PC-3 (cell line): ENCODE data around the gene RANBP3. TPM values are rescaled to one million over a fixed set of nuclear protein-coding genes. Genes with fewer than 3 reads are reported as not detected.

Experiments
- ATAC-seq: fragments of 200-7000 bp; cut with Tn5 transposase; 2 replicates; pipeline ENCODE4 v1.9.1; 2020; ENCODE audit warnings: mild to moderate bottlenecking, moderate library complexity
- BruUV-seq: library from RNA; stranded (reverse); fragments of 400-500 nt; replicated peaks from 2 replicates; lab custom pipeline; 2021; lab: Mats Ljungman, UMichigan
- CTCF ChIA-PET: fragments of 300-600 bp; sonication (Branson Sonifier 250); formaldehyde crosslinking; loops from one replicate; lab custom pipeline; 2022; ENCODE audit warnings: antibody characterized with exemption; lab: Charles Lee
- POLR2A ChIA-PET: fragments of 300-600 bp; sonication (Branson Sonifier 250); formaldehyde crosslinking; loops from one replicate; lab custom pipeline; 2022; ENCODE audit warnings: antibody characterized with exemption; ENCODE audit not compliant: unreplicated experiment; lab: Charles Lee
- DNase-seq: peaks from one replicate; pipeline ENCODE4 v3.0.0-alpha.2; 2015
- H2AFZ ChIP-seq: fragments of 300-600 bp; sonication (generic); 2 replicates; pipeline ENCODE4 v1.6.0; 2016; ENCODE audit warnings: antibody characterized with exemption, low read length
- H3F3A ChIP-seq: fragments of 300-600 bp; sonication (generic); one replicate; pipeline ENCODE4 v1.6.0; 2017; ENCODE audit warnings: antibody characterized with exemption, low read length, control low read depth, mild to moderate bottlenecking; ENCODE audit not compliant: unreplicated experiment
- H3K27ac ChIP-seq: fragments of 300-600 bp; sonication (generic); 2 replicates; pipeline ENCODE4 v1.5.1; 2016; ENCODE audit warnings: mild to moderate bottlenecking, low read length
- H3K27me3 ChIP-seq: fragments of 300-600 bp; sonication (generic); 2 replicates; pipeline ENCODE4 v1.6.1; 2016; ENCODE audit warnings: low read length, mixed read lengths
- H3K36me3 ChIP-seq: fragments of 300-600 bp; sonication (generic); 2 replicates; pipeline ENCODE4 v1.6.1; 2016; ENCODE audit warnings: low read depth, mixed run types, low read length, mixed read lengths
- H3K4me1 ChIP-seq: fragments of 300-600 bp; sonication (generic); 2 replicates; pipeline ENCODE4 v1.5.1; 2016; ENCODE audit warnings: low read length; ENCODE audit not compliant: insufficient read depth
- H3K4me2 ChIP-seq: fragments of 300-600 bp; sonication (generic); 2 replicates; pipeline ENCODE4 v1.6.0; 2016; ENCODE audit warnings: low read length
- H3K4me3 ChIP-seq: fragments of 300-600 bp; sonication (generic); 2 replicates; pipeline ENCODE4 v1.5.1; 2016; ENCODE audit warnings: mild to moderate bottlenecking, low read length, mixed read lengths
- H3K79me2 ChIP-seq: fragments of 300-600 bp; sonication (generic); 2 replicates; pipeline ENCODE4 v1.6.1; 2017; ENCODE audit warnings: low read length, mixed read lengths
- H3K9ac ChIP-seq: fragments of 300-600 bp; sonication (generic); 2 replicates; pipeline ENCODE4 v1.6.0; 2016; ENCODE audit warnings: mild to moderate bottlenecking, low read length
- H3K9me2 ChIP-seq: fragments of 300-600 bp; sonication (generic); replicated peaks from 2 replicates; pipeline ENCODE4 v1.6.1; 2016; ENCODE audit warnings: mixed run types, low read length, mixed read lengths
- H3K9me3 ChIP-seq: fragments of 300-600 bp; sonication (generic); 2 replicates; pipeline ENCODE4 v1.6.1; 2016; ENCODE audit warnings: low read length, mixed read lengths
- H4K20me1 ChIP-seq: fragments of 300-600 bp; sonication (generic); 2 replicates; pipeline ENCODE4 v1.6.1; 2016; ENCODE audit warnings: low read length, mixed read lengths
- CTCF ChIP-seq: fragments of 300-600 bp; sonication (generic); conservative IDR thresholded peaks from 2 replicates; pipeline ENCODE4 v1.5.1; 2017; ENCODE audit warnings: antibody characterized with exemption, low read depth, mild to moderate bottlenecking, low read length
- EZH2 ChIP-seq: fragments of 300-600 bp; sonication (generic); IDR thresholded peaks from one replicate; pipeline ENCODE4 v1.6.1; 2017; ENCODE audit warnings: antibody characterized with exemption, mild to moderate bottlenecking, low read length; ENCODE audit not compliant: unreplicated experiment
- EZH2phosphoT487 ChIP-seq: fragments of 300-600 bp; sonication (generic); IDR thresholded peaks from 2 replicates; pipeline ENCODE4 v1.6.1; 2018; ENCODE audit warnings: mild to moderate bottlenecking, antibody characterized with exemption, low read length, borderline replicate concordance
- intact Hi-C: fragments of 100-400 bp; cut with micrococcal nuclease; formaldehyde crosslinking; loops from 2 replicates; pipeline ENCODE4 v1.9.0; 2023
- total RNA-seq: library from RNA; depleted of rRNA; stranded (reverse); fragments of >200 nt; gene quantifications from 2 replicates; pipeline ENCODE4 v1.2.3, GENCODE V29; 2014

RANBP3 gene
- total RNA-seq, 1 experiment from 2014 or later: 114 TPM

GRCh38 chr19:5950741-5951140 is 27.2 kb downstream of the RANBP3 start:
- Histone ChIP-seq H4K20me1 (peaks cover 50% of the 10 kb centered on the region), H3K9ac (no peak overlapping the region), H3K4me2 (no peak overlapping the region), H3K79me2 (peaks cover 97% of the 10 kb centered on the region), H3K4me1 (no peaks in the 10 kb centered on the region), H3F3A (no peaks in the 10 kb centered on the region), H2AFZ (no peak overlapping the region), H3K27me3 (no peaks in the 10 kb centered on the region), H3K36me3 (peaks cover 21% of the 10 kb centered on the region), H3K27ac (no peak overlapping the region), H3K9me2 (no peaks in the 10 kb centered on the region), H3K4me3 (no peak overlapping the region), H3K9me3 (no peaks in the 10 kb centered on the region)
- DNase-seq: no peak
- ChIA-PET POLR2A (no interaction called here), CTCF (no interaction called here)
- no peak for TF ChIP-seq CTCF
- TF ChIP-seq EZH2phosphoT487: no peak
- no peak for TF ChIP-seq EZH2
- intact Hi-C loops: no loop called here
- BruUV-seq: no TSS peak
- no peak for ATAC-seq

GRCh38 chr19:5949792-5950305 is 28.1 kb downstream of the RANBP3 start:
- Histone ChIP-seq H3K4me2 (no peak overlapping the region), H3K4me3 (no peak overlapping the region), H4K20me1 (peaks cover 47% of the 10 kb centered on the region), H2AFZ (no peak overlapping the region), H3F3A (no peaks in the 10 kb centered on the region), H3K36me3 (peaks cover 25% of the 10 kb centered on the region), H3K79me2 (peaks cover 97% of the 10 kb centered on the region), H3K27me3 (no peaks in the 10 kb centered on the region), H3K9me2 (no peaks in the 10 kb centered on the region), H3K9ac (no peak overlapping the region), H3K4me1 (no peaks in the 10 kb centered on the region), H3K27ac (no peak overlapping the region), H3K9me3 (no peaks in the 10 kb centered on the region)
- no peak for ATAC-seq
- CTCF ChIA-PET: no interaction called here
- DNase-seq: no peak
- intact Hi-C loops: no loop called here
- POLR2A ChIA-PET: no interaction called here
- no TSS peak for BruUV-seq
- no peak for TF ChIP-seq EZH2phosphoT487
- no peak for TF ChIP-seq EZH2
- TF ChIP-seq CTCF: no peak

GRCh38 chr19:5948752-5949564 is 29.0 kb downstream of the RANBP3 start:
- Histone ChIP-seq H3K9me3 (no peaks in the 10 kb centered on the region), H3K4me3 (no peak overlapping the region), H3K9ac (no peak overlapping the region), H3F3A (no peaks in the 10 kb centered on the region), H3K27ac (no peak overlapping the region), H3K36me3 (peaks cover 25% of the 10 kb centered on the region), H2AFZ (no peak overlapping the region), H4K20me1 (peaks cover 41% of the 10 kb centered on the region), H3K9me2 (no peaks in the 10 kb centered on the region), H3K4me1 (no peaks in the 10 kb centered on the region), H3K79me2 (peaks cover 97% of the 10 kb centered on the region), H3K27me3 (no peaks in the 10 kb centered on the region), H3K4me2 (no peak overlapping the region)
- ChIA-PET POLR2A (no interaction called here), CTCF (no interaction called here)
- intact Hi-C loops: no loop called here
- no TSS peak for BruUV-seq
- TF ChIP-seq EZH2 (no peak), EZH2phosphoT487 (no peak), CTCF (no peak)
- ATAC-seq (no peak), DNase-seq (no peak)
